ENCODE data around the gene CTNNA3. TPM values are rescaled to one million over a fixed set of nuclear protein-coding genes. Genes with fewer than 3 reads are reported as not detected.

CTNNA3 gene
- total RNA-seq, 1 donor from 2014 or later = not detected

- Mint-ChIP-seq H3K27ac (no peak overlapping the region), H3K4me3 (no peak overlapping the region), H3K27me3 (no peaks in the 10 kb centered on the region), H3K36me3 (ENCODE audit: low read depth) (no peaks in the 10 kb centered on the region), H3K9me3 (no peaks in the 10 kb centered on the region), H3K4me1 (no peaks in the 10 kb centered on the region)
- ChIA-PET POLR2A (no interaction called here), CTCF (no interaction called here)
- no peak for DNase-seq
- intact Hi-C loops (cut with micrococcal nuclease) = no loop called here
- TF ChIP-seq CTCF (IDR thresholded peaks at IDR 0.05) = no peak
- no peak for ATAC-seq (ENCODE audit: low read depth)
Observed at GRCh38 chr10:66265398-66265797, 1430.6 kb downstream of the CTNNA3 start.

- no peak for ATAC-seq (ENCODE audit: low read depth)
- no peak for TF ChIP-seq CTCF (IDR thresholded peaks at IDR 0.05)
- intact Hi-C loops (cut with micrococcal nuclease) = no loop called here
- CTCF ChIA-PET = no interaction called here
- Mint-ChIP-seq H3K4me3 (no peak overlapping the region), H3K4me1 (no peaks in the 10 kb centered on the region), H3K9me3 (no peaks in the 10 kb centered on the region), H3K36me3 (ENCODE audit: low read depth) (no peaks in the 10 kb centered on the region), H3K27ac (no peak overlapping the region), H3K27me3 (no peaks in the 10 kb centered on the region)
- no peak for DNase-seq
- POLR2A ChIA-PET = no interaction called here
Observed at GRCh38 chr10:66259836-66260235, 1436.2 kb downstream of the CTNNA3 start.

GRCh38 chr10:66258693-66259092 is 1437.3 kb downstream of the CTNNA3 start:
- H3K27ac Mint-ChIP-seq = no peak overlapping the region
- POLR2A ChIA-PET = no interaction called here
- intact Hi-C loops (cut with micrococcal nuclease) = no loop called here
- TF ChIP-seq CTCF (IDR thresholded peaks at IDR 0.05) = no peak
- no peaks in the 10 kb centered on the region for H3K9me3 Mint-ChIP-seq
- H3K4me1 Mint-ChIP-seq = no peaks in the 10 kb centered on the region
- CTCF ChIA-PET = no interaction called here
- no peak overlapping the region for H3K4me3 Mint-ChIP-seq
- DNase-seq (no peak), ATAC-seq (ENCODE audit: low read depth) (no peak)
- no peaks in the 10 kb centered on the region for H3K27me3 Mint-ChIP-seq
- no peaks in the 10 kb centered on the region for H3K36me3 Mint-ChIP-seq (ENCODE audit: low read depth)

- ChIA-PET CTCF (no interaction called here), POLR2A (no interaction called here)
- H3K27ac Mint-ChIP-seq = no peak overlapping the region
- TF ChIP-seq CTCF (IDR thresholded peaks at IDR 0.05) = no peak
- no peak overlapping the region for H3K4me3 Mint-ChIP-seq
- intact Hi-C loops (cut with micrococcal nuclease) = no loop called here
- H3K4me1 Mint-ChIP-seq = no peaks in the 10 kb centered on the region
- H3K36me3 Mint-ChIP-seq (ENCODE audit: low read depth) = no peaks in the 10 kb centered on the region
- DNase-seq (no peak), ATAC-seq (ENCODE audit: low read depth) (no peak)
- no peaks in the 10 kb centered on the region for H3K27me3 Mint-ChIP-seq
- H3K9me3 Mint-ChIP-seq = no peaks in the 10 kb centered on the region
Observed at GRCh38 chr10:66257801-66258200, 1438.2 kb downstream of the CTNNA3 start.

- intact Hi-C loops (cut with micrococcal nuclease) = no loop called here
- ChIA-PET POLR2A (no interaction called here), CTCF (no interaction called here)
- ATAC-seq (ENCODE audit: low read depth) (no peak), DNase-seq (no peak)
- Mint-ChIP-seq H3K4me3 (no peak overlapping the region), H3K36me3 (ENCODE audit: low read depth) (no peaks in the 10 kb centered on the region), H3K27ac (no peak overlapping the region), H3K4me1 (no peaks in the 10 kb centered on the region), H3K9me3 (peaks cover 10% of the 10 kb centered on the region), H3K27me3 (no peaks in the 10 kb centered on the region)
- TF ChIP-seq CTCF (IDR thresholded peaks at IDR 0.05) = no peak
Observed at GRCh38 chr10:66252986-66253385, 1443.0 kb downstream of the CTNNA3 start.

Measured in activated B cell treated with CpG ODN at 0.5 μM for 24 hours (primary cell).